ENCODE measurements around the gene SPCS2.
A peak's percentile ranks its signal among the peaks of the same experiment; 100 is the strongest.

SPCS2 gene

DNA sequence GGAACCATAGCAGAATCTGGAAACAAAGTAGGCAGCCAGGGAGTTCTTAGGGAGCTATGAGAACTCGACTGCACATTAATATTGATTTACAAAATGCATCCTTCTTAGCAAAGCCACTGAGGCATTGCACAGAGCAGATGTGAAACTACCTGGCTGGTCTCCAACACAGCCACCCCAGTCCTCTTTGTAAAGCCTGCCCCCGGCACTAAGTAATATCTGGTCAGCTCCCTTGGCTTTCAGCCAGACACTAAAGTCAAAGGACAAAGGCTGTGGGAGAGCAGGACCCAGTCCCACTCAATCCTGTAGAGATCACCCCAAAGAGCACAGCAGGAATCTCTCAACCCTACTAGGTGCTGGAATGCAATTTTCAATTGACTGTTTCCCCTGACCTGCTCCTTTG is 13.0 kb upstream of the SPCS2 start:
- H3K4me3 Mint-ChIP-seq, result no peak overlapping the region
- peaks cover 17% of the 10 kb centered on the region for H3K4me1 Mint-ChIP-seq
- ATAC-seq, result no peak
- H3K27me3 Mint-ChIP-seq, result no peaks in the 10 kb centered on the region
- no peak overlapping the region for H3K27ac Mint-ChIP-seq
- no peak for DNase-seq
- peaks cover 15% of the 10 kb centered on the region for H3K36me3 Mint-ChIP-seq (ENCODE audit: low read depth)
- H3K9me3 Mint-ChIP-seq, result no peaks in the 10 kb centered on the region

DNA sequence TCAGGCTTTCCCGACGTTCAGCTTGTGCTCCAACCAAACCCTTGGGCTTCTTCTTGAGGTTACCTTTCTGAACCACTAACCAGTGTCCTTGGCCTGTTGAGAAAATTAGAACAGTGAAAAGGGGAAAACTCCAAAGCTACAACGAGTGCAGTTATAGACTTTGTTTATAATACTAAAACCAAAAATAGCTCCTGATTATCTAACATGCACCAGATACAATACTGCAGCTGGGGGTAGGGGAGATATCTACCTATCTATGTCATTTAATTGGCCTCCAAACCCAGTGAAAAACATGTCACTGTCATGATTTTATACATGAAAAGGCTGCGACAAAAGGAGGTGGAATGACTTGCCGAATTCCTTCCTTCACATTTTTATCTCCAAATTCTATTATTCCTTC is 12.1 kb upstream of the SPCS2 start:
- Mint-ChIP-seq H3K9me3 (no peaks in the 10 kb centered on the region), H3K4me3 (no peak overlapping the region), H3K27me3 (no peaks in the 10 kb centered on the region), H3K4me1 (peaks cover 18% of the 10 kb centered on the region), H3K36me3 (ENCODE audit: low read depth) (peaks cover 20% of the 10 kb centered on the region), H3K27ac (no peak overlapping the region)
- no peak for DNase-seq
- ATAC-seq, result no peak

DNA sequence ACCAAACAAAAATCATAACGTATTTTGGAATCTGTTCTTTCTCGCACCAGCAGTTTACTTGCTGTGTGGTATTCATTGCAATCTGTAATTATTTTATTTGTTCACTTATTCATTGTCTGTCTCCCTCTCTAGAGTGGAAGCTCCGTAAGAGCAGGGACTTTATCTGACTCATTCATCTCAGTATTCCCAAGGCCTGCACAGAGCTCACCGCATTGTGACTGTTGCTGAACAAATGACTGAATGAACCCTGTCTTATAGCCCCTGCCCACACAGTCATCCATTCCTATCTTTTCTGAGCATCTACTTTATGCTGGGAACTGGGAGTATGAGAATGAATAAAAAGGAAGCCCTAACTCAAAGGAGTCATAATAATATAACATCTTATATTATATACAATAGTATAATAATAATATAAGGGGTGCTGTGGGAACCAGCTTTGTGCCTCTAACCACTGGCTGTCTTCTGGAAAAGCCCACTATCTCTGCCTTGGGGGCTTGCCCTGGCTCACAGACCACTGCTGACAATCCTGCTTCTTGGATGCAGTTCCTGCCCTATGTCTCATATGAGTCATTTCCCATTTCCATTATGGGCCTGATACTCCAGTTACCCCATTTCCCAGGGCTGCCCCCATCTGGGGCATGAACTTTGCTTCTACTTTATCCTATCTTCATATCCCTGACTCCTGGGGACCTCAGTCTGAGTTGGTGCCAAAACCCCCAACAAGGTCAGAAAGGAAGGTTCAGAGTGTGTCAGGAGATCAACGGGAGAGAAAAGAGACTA is 11.2 kb upstream of the SPCS2 start:
- DNase-seq, result no peak
- Mint-ChIP-seq H3K9me3 (no peaks in the 10 kb centered on the region), H3K36me3 (ENCODE audit: low read depth) (peaks cover 20% of the 10 kb centered on the region), H3K4me1 (peaks cover 17% of the 10 kb centered on the region), H3K27me3 (no peaks in the 10 kb centered on the region), H3K27ac (no peak overlapping the region), H3K4me3 (no peak overlapping the region)
- ATAC-seq, result no peak

DNA sequence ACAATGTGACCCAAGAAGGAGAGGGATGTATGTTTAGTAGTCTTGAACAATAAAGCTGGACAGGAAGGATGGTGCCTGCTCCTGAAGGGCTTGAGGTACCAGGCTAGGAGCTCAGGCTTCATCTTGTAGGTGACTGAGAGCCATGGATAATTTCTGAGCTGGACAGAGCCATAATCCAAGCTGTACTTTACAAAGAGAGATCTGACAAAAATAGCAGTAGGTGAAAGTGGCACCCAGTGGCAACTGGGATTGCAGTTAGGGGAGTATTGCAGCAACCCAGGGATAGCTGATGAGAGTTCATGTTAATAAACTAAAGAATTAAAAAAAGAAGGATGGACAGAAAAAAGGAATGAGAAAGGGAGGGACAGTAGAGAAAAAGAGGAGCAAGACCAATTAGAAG is 7.6 kb upstream of the SPCS2 start:
- Mint-ChIP-seq H3K9me3 (no peaks in the 10 kb centered on the region), H3K27ac (peak overlapping the region; percentile 5), H3K36me3 (ENCODE audit: low read depth) (peaks cover 17% of the 10 kb centered on the region), H3K4me3 (no peak overlapping the region), H3K27me3 (no peaks in the 10 kb centered on the region), H3K4me1 (peaks cover 33% of the 10 kb centered on the region)
- ATAC-seq (no peak), DNase-seq (no peak)

DNA sequence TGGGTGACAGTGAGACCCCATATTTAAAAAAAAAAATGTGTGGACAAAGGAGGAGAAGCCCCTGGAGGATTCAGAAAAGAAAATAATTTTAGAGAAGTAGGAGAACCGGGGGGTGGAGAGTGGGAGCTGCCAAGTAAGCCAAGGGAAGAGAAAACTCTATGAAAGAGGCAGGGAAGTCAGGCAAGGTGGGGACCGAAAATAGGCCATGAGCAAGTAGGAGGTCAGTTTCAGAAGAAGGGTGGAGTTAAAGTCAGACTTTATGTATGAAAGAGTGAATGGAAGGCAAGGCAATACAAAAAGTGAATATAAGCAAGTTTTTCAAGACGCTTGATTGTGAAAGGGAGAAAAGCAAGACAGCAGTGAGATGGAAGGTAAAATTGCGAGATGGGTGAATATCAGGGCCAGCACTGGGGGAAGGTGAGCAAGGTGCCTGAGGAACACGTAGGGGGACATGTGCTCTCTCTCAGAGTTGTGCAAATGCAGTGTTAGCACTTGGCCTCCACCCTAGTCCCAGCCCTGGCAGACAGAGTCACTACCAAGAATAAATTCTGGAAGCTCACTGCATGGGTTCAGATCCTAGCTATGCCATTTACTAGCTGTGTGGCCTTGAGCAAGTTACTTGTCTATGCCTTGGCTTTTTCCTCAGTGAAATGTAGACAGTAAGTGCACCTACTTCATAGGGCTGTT is 6.8 kb upstream of the SPCS2 start:
- no peak for DNase-seq
- Mint-ChIP-seq H3K4me1 (peaks cover 33% of the 10 kb centered on the region), H3K9me3 (no peaks in the 10 kb centered on the region), H3K36me3 (ENCODE audit: low read depth) (peaks cover 17% of the 10 kb centered on the region), H3K27me3 (no peaks in the 10 kb centered on the region), H3K27ac (peak overlapping the region; percentile 79), H3K4me3 (no peak overlapping the region)
- ATAC-seq, result no peak

DNA sequence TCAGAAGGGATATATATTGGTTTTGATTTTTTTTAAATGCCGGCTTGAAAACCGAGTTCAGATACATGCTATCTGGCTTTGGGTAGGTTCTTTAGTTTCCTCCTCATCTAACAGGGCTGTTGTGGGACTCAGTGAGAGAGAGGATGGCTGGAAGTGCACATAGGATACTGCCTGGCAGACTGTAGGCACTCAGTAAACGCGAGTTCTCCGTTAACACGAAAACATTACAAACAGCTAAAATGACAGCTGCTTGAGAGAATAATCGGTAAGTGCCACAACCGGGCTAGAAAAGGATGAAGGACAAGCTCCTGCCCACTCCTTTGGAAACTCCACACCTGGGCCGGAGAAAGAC is 544 bp upstream of the SPCS2 start:
- H3K36me3 Mint-ChIP-seq (ENCODE audit: low read depth), result peaks cover 22% of the 10 kb centered on the region
- no peak for DNase-seq

DNA sequence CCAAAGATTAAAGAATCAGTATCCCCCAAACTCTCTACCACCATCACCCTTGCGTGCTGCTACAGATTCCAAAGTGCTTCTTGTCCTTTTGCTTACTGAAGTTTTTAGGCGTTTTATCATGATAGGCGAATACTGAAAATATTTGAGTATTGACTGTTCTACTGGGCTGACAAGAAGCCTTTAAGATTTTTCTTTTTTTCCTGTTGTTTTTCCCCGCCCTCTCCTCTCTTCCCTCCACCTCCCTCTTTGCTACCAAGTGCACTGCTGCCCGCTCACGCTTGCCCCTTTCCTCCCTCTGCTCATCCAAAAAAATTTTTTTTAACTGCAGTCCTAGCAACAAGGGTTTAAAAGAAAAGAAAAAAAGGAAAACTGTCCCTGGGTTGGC is 679 bp downstream of the SPCS2 start:
- no peaks in the 10 kb centered on the region for H3K9me3 Mint-ChIP-seq
- ATAC-seq, result no peak
- H3K36me3 Mint-ChIP-seq (ENCODE audit: low read depth), result peaks cover 27% of the 10 kb centered on the region
- no peak for DNase-seq
- peak overlapping the region; percentile 96 for H3K27ac Mint-ChIP-seq
- peak overlapping the region; percentile 99 for H3K4me3 Mint-ChIP-seq
- H3K27me3 Mint-ChIP-seq, result no peaks in the 10 kb centered on the region
- H3K4me1 Mint-ChIP-seq, result peaks cover 57% of the 10 kb centered on the region

More for the DNA sequence above, 544 bp upstream of the SPCS2 start:
- no peaks in the 10 kb centered on the region for H3K9me3 Mint-ChIP-seq
- peak overlapping the region; percentile 96 for H3K27ac Mint-ChIP-seq
- no peaks in the 10 kb centered on the region for H3K27me3 Mint-ChIP-seq
- peak overlapping the region; percentile 99 for H3K4me3 Mint-ChIP-seq
- ATAC-seq, result peak; percentile 11
- H3K4me1 Mint-ChIP-seq, result peaks cover 58% of the 10 kb centered on the region

DNA sequence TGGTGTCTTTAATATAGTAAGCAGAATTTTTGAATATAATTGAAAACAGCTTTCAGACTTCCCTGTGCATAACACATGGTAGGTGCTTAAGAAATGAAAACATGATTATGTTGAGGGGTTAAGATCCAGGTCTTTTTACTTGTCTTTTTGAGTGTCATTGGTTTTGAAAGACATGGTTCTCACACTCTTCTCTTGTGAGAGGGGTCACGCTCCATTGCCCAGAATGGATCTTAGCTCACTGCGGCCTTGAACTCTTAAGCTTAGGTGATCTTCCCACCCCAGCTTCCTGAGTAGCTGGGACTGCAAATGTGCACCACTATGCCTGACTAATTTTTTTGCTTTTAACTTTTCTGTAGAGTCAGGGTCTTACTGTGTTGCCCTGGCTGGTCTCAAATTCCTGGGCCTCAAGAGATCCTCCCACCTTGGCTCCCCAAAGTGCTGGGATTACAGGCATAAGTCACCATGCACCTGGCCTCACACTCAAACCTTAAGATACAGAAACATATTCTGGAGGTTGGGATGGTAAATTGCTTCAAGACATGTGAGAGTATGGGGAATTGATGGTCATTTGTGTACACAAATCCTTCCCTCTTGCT is 1.4 kb downstream of the SPCS2 start:
- peak overlapping the region; percentile 99 for H3K4me3 Mint-ChIP-seq
- no peaks in the 10 kb centered on the region for H3K27me3 Mint-ChIP-seq
- H3K27ac Mint-ChIP-seq, result peak overlapping the region; percentile 96
- H3K4me1 Mint-ChIP-seq, result peaks cover 59% of the 10 kb centered on the region
- no peak for DNase-seq
- H3K9me3 Mint-ChIP-seq, result no peaks in the 10 kb centered on the region
- no peak for ATAC-seq
- H3K36me3 Mint-ChIP-seq (ENCODE audit: low read depth), result peaks cover 29% of the 10 kb centered on the region

DNA sequence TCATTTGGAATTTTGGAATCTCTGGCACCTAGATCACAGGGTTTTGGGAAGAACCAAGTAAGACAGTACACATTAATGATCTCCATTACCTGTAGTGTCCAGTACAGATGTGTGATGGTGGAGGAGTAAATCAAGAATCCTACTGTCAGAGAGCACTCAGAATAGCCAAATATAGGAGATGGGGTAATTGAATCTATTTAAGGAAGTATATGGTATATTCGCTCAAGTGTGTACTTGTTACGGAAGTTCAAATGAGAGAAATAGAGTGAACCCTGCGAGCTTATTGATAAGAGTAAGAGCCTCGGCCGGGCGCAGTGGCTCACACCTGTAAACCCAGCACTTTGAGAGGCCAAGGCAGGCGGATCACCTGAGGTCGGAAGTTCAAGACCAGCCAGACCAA is 2.2 kb downstream of the SPCS2 start:
- peaks cover 62% of the 10 kb centered on the region for H3K4me1 Mint-ChIP-seq
- H3K36me3 Mint-ChIP-seq (ENCODE audit: low read depth), result peaks cover 29% of the 10 kb centered on the region
- no peak for DNase-seq
- no peak for ATAC-seq
- no peaks in the 10 kb centered on the region for H3K9me3 Mint-ChIP-seq
- peak overlapping the region; percentile 99 for H3K4me3 Mint-ChIP-seq
- no peaks in the 10 kb centered on the region for H3K27me3 Mint-ChIP-seq
- H3K27ac Mint-ChIP-seq, result no peak overlapping the region

DNA sequence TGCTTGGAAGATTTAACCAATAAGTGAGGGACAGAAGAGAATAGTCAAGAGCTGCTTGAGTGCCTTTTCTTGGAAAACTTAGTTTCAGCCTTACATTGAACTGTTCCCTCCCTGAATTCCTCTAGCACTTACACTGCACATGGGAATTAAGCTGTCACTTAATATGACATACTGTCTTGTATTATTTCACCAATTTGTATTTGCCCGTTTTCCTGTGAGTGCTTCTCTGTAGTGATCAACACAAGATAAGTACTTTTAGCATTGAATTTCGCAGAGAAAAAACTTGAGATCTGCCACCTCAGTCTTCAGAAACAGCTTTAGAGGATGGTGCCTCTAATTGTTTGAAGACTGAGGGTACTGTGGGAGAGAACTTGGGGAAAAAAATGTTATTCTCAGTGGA is 3.7 kb downstream of the SPCS2 start:
- Mint-ChIP-seq H3K4me3 (no peak overlapping the region), H3K9me3 (no peaks in the 10 kb centered on the region), H3K27me3 (no peaks in the 10 kb centered on the region), H3K27ac (no peak overlapping the region), H3K4me1 (peaks cover 70% of the 10 kb centered on the region), H3K36me3 (ENCODE audit: low read depth) (peaks cover 32% of the 10 kb centered on the region)
- ATAC-seq, result no peak
- DNase-seq, result no peak

DNA sequence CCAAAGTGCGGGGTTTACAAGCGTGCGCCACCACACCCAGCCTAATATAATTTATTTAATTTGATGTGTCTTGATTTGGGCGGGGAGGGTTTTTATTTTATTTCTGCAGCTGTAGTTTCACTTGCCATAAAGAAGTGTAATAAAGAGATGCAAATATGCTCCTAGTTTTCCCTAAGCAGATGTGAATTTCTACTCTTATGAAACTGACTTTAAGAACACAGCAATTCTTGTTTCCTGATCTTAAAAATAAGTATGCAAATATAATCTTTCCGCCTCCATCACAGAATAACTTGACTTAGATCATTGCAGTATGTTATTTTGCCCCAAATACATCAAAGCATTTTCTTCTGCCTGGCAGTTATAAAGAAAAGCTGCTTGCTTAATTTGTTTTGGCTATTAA is 4.4 kb downstream of the SPCS2 start:
- H3K36me3 Mint-ChIP-seq (ENCODE audit: low read depth), result peaks cover 32% of the 10 kb centered on the region
- H3K4me3 Mint-ChIP-seq, result no peak overlapping the region
- no peaks in the 10 kb centered on the region for H3K27me3 Mint-ChIP-seq
- ATAC-seq (no peak), DNase-seq (no peak)
- peak overlapping the region; percentile 36 for H3K27ac Mint-ChIP-seq
- no peaks in the 10 kb centered on the region for H3K9me3 Mint-ChIP-seq
- peaks cover 69% of the 10 kb centered on the region for H3K4me1 Mint-ChIP-seq

DNA sequence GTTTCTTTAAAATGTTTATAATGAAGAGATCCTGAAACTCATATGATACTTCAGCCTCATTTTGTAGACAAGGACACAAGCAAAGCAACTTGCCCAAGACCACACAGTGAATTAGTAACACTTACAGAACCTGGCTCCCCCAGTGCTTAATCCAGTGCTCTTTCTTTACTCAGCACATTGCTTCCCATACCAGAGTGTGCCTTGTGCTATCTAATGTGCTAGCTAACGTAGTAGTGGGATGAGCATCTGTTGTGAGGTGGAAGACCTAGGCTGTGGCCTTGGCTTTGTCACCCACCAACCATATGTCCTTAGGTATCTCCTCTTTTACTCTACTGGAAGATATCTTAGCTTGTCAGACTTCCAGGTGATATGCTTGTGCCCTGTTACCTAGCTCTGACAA is 5.1 kb downstream of the SPCS2 start:
- Mint-ChIP-seq H3K27ac (no peak overlapping the region), H3K36me3 (ENCODE audit: low read depth) (peaks cover 33% of the 10 kb centered on the region), H3K27me3 (no peaks in the 10 kb centered on the region), H3K4me3 (no peak overlapping the region), H3K4me1 (peaks cover 73% of the 10 kb centered on the region), H3K9me3 (no peaks in the 10 kb centered on the region)
- no peak for DNase-seq
- ATAC-seq, result peak; percentile 10

DNA sequence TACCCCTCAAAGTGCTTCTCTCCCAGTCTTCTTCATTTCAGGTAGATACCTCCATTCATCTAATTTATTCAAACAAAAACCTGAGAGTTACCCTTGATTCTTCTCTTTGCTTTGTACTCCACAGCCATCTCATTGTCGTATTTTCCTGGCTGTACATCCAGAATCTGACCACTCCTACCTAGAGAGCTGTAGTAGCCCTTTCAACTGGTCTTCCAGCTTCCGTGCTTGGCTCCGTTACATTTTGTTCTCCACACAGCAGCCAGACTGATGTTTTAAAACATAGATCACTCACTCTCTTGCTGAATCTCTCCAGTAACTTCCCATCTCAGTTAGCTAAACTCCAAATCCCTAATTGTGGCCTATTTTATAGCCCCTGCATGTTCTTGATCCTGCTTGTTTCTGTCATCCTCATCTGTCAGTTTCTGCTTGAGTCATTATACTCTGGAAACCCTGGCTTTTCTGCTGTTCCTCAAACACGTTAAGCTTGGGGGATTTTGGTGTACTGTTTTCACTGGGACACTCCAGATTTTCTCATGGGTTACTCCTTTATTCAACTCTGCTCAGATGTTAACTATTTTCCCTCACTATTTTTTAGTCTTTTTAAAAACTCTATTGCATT is 7.4 kb downstream of the SPCS2 start:
- DNase-seq, result no peak
- Mint-ChIP-seq H3K4me1 (peaks cover 65% of the 10 kb centered on the region), H3K4me3 (no peak overlapping the region), H3K36me3 (ENCODE audit: low read depth) (peaks cover 30% of the 10 kb centered on the region), H3K9me3 (no peaks in the 10 kb centered on the region), H3K27me3 (no peaks in the 10 kb centered on the region), H3K27ac (no peak overlapping the region)
- ATAC-seq, result no peak

DNA sequence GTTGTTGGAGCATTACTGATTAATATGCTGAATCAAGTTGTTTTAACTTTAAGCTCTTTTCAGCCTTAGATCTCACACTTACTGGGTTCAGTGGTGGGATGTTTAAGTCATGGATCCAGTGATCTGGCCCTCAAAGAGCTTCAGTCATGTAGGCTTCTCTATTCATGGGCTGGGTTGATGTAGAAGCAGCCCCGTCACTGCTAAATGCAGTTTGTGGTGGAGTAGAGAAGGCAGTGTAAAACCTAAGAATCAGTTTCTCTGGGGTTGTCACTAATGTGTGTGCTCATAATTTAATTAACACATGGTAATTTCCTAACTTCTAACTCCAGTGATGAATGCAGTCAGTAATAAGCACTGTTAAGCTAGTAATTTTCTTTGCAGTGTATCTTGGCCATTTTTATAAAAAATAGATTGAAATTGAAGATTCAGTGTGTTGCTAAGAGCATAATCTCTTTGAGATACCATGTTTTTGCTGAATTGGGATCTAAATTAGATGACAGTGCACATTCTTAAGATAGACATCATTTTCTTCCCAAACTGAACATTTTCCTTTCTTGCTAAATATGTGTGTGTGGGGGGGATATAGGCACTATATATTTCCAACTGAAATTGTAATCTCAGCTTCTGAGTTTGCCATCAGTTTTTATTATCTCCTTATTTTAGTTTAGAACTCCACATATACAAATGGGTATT is 9.0 kb downstream of the SPCS2 start:
- Mint-ChIP-seq H3K4me1 (peaks cover 67% of the 10 kb centered on the region), H3K27ac (no peak overlapping the region), H3K27me3 (no peaks in the 10 kb centered on the region), H3K4me3 (no peak overlapping the region), H3K9me3 (no peaks in the 10 kb centered on the region), H3K36me3 (ENCODE audit: low read depth) (peaks cover 28% of the 10 kb centered on the region)
- DNase-seq (no peak), ATAC-seq (no peak)

Data from activated naive CD8-positive, alpha-beta T cell treated with anti-CD3 and anti-CD28 coated beads, Interleukin-2, amount 50 U/mL, for 24 hours (primary cell).